ENCODE measurements around the gene PCA3. TPM values are rescaled to one million over a fixed set of nuclear protein-coding genes. Genes with fewer than 3 reads are reported as not detected.

Gene PCA3
- total RNA-seq, 1 experiment from 2014 or later: not detected

GRCh38 chr9:76835571-76836283 is 71.5 kb downstream of the PCA3 start:
- Histone ChIP-seq H3K4me2 (ENCODE audit: low read length) (no peak overlapping the region), H3K9me3 (ENCODE audit: control insufficient read depth in 1 of 2, insufficient read depth in 1 of 2, low read depth in 1 of 2, low read length in 2 of 2) (no peaks in the 10 kb centered on the region), H2AFZ (ENCODE audit: low read depth, low read length, poor library complexity, severe bottlenecking) (no peak overlapping the region), H3K79me2 (ENCODE audit: insufficient read depth, low read length) (no peaks in the 10 kb centered on the region), H3K9ac (ENCODE audit: low read length) (no peak overlapping the region), H3K36me3 (ENCODE audit: control insufficient read depth in 1 of 2, insufficient read depth in 2 of 2, low read length in 2 of 2) (no peaks in the 10 kb centered on the region), H3K27ac (ENCODE audit: low read depth, low read length) (no peak overlapping the region), H3K9me2 (ENCODE audit: insufficient read depth) (no peaks in the 10 kb centered on the region), H3K4me3 (replicated peaks in 1 of 2; ENCODE audit: low read depth in 1 of 2, low read length in 2 of 2) (no peak overlapping the region), H3K27me3 (ENCODE audit: insufficient read depth, low read length) (no peaks in the 10 kb centered on the region), H3K4me1 (ENCODE audit: control insufficient read depth in 1 of 2, insufficient read depth in 2 of 2, low read length in 2 of 2) (no peaks in the 10 kb centered on the region), H4K20me1 (ENCODE audit: insufficient read depth) (no peaks in the 10 kb centered on the region)
- POLR2A ChIA-PET: no interaction called here
- ATAC-seq (no peak), DNase-seq (ENCODE audit: low read depth, low spot score) (no peak)
- RAD21 ChIA-PET (ENCODE audit: low non-redundant PET in 1 of 2, low total read pairs in 2 of 2, uncharacterized antibody in 2 of 2, unreplicated experiment in 2 of 2): no interaction called here
- TF ChIP-seq ATF3 (IDR thresholded peaks at IDR 0.05): no peak
- TF ChIP-seq RAD21 (IDR thresholded peaks at IDR 0.05; ENCODE audit: low read depth): no peak
- no peak for TF ChIP-seq REST (IDR thresholded peaks at IDR 0.05; ENCODE audit: low read depth)
- TF ChIP-seq TCF7L2 (IDR thresholded peaks at IDR 0.05; ENCODE audit: borderline replicate concordance, extremely low read depth, insufficient read depth, insufficient read length): no peak
- no peak for TF ChIP-seq POLR2A (IDR thresholded peaks at IDR 0.05; ENCODE audit: borderline replicate concordance, extremely low read depth, insufficient read depth, insufficient read length)
- no peak for TF ChIP-seq EZH2 (IDR thresholded peaks at IDR 0.05)
- no peak for TF ChIP-seq JUND (IDR thresholded peaks at IDR 0.05)
- TF ChIP-seq EGR1 (IDR thresholded peaks at IDR 0.05; ENCODE audit: low read depth): no peak
- no peak for TF ChIP-seq ZFX (IDR thresholded peaks at IDR 0.05)
- no peak for TF ChIP-seq FOSL1 (IDR thresholded peaks at IDR 0.05; ENCODE audit: low read depth)
- no peak for TF ChIP-seq ZNF274 (IDR thresholded peaks at IDR 0.05; ENCODE audit: low read depth, low read length)
- TF ChIP-seq CEBPB (IDR thresholded peaks at IDR 0.05; ENCODE audit: low read depth): no peak
- no peak for TF ChIP-seq MAX (IDR thresholded peaks at IDR 0.05)
- TF ChIP-seq SP1 (IDR thresholded peaks at IDR 0.05; ENCODE audit: low read depth): no peak
- TF ChIP-seq CTCF (IDR thresholded peaks at IDR 0.05 in 2 of 3, conservative IDR thresholded peaks at IDR 0.05 in 1 of 3; ENCODE audit: borderline replicate concordance in 1 of 3, insufficient read depth in 1 of 3, low read depth in 2 of 3, low read length in 2 of 3): no peak
- no peak for TF ChIP-seq EZH2phosphoT487 (IDR thresholded peaks at IDR 0.05; ENCODE audit: borderline replicate concordance)
- no peak for TF ChIP-seq SIN3A (IDR thresholded peaks at IDR 0.05; ENCODE audit: low read depth)
- TF ChIP-seq SRF (IDR thresholded peaks at IDR 0.05; ENCODE audit: low read depth): no peak
- no peak for TF ChIP-seq ZBTB33 (IDR thresholded peaks at IDR 0.05; ENCODE audit: extremely low read depth, insufficient replicate concordance, low read length)
- no TSS peak for BruUV-seq (replicated peaks)
- CTCF ChIA-PET: no interaction called here
- intact Hi-C loops (cut with micrococcal nuclease): no loop called here
